Kidney glomerular epithelial cell (primary cell): Measurements from ENCODE around the gene DUSP16.
A peak's percentile ranks its signal among the peaks of the same experiment; 100 is the strongest.
"Not testable (repeated sequence)": the region's sequence is repeated elsewhere in the genome, so short reads cannot be mapped to it uniquely, and the experiment has no call there.

Source experiments
- DNase-seq: peaks from one replicate; lab custom pipeline; 2025; lab: John Stamatoyannopoulos, UW

DUSP16 gene

GRCh38 chr12:12562585-12563261, at the start of gene DUSP16:
TSS of gene DUSP16 (minus strand) at chr12:12562863. CDS start at chr12:12521098, 41,765 bp downstream.
- DNase-seq: peak; percentile 97

- peak; percentile 63 for DNase-seq
These were observed 49.7 kb upstream of the DUSP16 start for GRCh38 chr12:12612358-12612757.

- DNase-seq: peak; percentile 97
These were observed 49.0 kb upstream of the DUSP16 start, which contains the start of gene CREBL2 for GRCh38 chr12:12611512-12612306. TSS of gene CREBL2 (plus strand) at chr12:12611876. CDS start at chr12:12612173, 297 bp downstream.

GRCh38 chr12:12610711-12611110, 48.0 kb upstream of the DUSP16 start:
- no peak for DNase-seq

DNA sequence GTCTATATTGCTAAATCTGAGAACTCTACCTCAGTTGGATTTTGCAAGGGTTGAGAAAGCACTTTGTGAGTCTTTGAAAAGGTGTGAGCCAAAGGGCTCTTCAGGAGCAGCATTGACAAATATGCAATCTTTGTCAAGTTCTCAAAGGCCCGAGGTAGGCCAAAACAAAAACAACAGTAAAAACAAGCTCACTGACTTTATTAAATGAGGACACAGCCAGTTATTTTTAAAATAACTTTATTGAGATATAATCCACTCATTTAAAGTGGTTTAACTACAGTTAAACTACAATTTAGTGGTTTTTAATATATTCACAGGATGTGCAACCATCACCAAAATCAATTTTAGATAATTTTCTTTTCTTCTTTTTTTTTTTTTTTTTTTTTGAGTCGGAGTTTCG, 47.0 kb upstream of the DUSP16 start:
- DNase-seq: no peak

DNA sequence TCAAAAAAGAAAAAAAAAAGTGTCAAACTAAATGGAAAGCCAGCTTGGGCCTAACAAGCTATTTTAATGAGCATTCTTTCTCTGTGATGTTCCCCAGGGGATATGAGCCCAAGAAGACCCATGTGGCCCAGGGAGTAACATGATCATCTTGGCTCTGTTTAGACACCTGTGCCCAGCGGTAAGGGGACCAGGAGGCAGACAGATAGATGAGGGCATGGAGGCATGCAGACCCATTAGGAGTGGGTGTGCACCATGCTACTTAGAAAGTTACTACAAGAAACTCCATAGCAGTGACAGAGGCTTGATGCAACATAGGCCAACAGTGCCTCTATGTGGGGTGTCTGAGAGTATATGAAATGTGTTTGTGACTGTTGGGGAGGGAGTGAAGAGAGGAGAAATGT, 45.9 kb upstream of the DUSP16 start:
- peak; percentile 13 for DNase-seq

GRCh38 chr12:12606781-12607589, 44.3 kb upstream of the DUSP16 start:
- peak; percentile 66 for DNase-seq

DNA sequence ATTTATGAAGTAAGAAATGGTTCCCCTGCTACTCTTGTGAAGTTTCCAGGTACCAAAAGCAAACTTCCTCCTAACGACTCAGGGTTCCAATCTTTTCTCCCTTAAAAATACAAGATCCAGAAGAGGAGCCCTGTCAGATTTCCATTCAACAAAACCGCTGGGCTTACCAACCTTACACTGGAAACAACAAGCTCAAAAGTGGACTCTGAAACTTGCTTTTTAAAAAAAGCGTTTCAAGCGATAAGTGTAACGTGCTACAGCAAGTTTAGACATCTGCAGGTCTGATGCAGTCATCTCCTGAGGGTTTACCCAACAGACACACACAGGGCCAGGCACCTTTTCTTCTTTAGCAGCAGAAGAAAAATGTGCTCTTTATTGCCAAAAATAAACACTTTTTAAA, 42.1 kb upstream of the DUSP16 start:
- no peak for DNase-seq

- no peak for DNase-seq
These were observed 38.0 kb upstream of the DUSP16 start for GRCh38 chr12:12600659-12601058.

- no peak for DNase-seq
These were observed 37.3 kb upstream of the DUSP16 start for GRCh38 chr12:12599750-12600643.

- DNase-seq: no peak
These were observed 36.2 kb upstream of the DUSP16 start for GRCh38 chr12:12598864-12599263.

GRCh38 chr12:12596598-12596997, 33.9 kb upstream of the DUSP16 start:
- not testable (repeated sequence) for DNase-seq

DNA sequence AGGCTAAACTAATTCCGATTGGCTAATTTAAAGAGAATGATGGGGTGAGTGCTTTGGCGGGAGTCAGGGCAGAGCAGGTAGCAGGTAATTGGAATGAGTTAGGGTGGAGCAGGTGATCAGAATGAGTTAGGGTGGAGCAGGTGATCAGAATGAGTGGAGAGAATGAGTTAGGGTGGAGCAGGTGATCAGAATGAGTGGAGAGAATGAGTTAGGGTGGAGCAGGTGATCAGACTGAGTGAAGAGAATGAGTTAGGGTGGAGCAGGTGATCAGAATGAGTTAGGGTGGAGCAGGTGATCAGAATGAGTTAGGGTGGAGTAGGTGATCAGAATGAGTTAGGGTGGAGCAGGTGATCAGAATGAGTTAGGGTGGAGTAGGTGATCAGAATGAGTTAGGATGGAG, 33.3 kb upstream of the DUSP16 start:
- not testable (repeated sequence) for DNase-seq

GRCh38 chr12:12592930-12593329, 30.3 kb upstream of the DUSP16 start:
- DNase-seq: peak; percentile 7

DNA sequence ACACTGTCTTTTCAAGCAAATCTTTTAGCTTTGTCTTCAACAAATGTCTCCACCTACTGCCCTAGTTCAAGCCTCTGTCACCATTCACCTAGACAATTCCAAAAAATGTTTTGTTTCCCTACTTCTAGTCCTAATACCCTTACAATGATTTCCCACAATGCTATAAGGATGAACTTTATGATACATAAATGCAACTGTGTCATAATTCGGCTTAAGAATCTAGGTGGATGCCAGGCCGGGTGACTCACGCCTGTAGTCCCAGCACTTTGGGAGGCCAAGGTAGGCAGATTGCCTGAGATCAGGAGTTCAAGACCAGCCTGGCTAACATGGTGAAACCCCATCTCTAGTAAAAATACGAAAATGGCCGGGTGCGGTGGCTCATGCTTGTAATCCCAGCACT, 28.3 kb upstream of the DUSP16 start:
- DNase-seq: no peak

DNA sequence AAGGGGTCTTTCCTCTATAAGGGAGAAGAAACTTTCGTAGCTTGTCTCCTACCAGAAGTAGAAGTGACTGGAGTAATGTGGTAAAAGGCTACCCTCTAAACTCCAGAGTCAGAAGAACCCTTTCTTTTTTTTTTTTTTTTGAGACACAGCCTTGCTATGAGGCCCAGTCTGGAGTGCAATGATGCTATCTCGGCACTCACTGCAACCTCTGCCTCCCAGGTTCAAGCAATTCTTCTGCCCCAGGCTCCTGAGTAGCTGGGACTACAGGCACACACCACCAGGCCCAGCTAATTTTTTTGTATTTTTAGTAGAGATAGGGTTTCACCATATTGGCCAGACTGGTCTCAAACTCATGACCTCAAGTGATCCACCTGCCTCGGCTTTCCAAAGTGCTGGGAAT, 25.8 kb upstream of the DUSP16 start:
- not testable (repeated sequence) for DNase-seq

DNA sequence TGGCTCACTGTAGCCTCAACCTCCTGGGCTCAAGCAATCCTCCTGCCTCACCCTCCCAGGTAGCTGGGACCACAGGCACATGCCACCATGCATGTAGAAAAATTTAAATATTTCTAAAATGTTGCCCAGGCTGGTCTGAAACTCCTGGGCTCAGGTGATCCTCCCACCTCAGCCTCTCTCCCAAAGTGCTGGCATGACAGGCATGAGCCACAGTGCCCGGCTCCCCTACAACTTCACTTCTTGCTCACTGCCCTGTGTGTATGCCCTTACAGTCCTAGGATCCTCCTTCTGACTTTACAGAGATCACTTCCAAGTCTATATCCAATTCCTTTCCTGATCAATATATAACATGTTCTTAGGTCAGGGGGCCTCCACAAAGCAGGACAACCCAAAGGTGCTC, 25.2 kb upstream of the DUSP16 start:
- no peak for DNase-seq

- DNase-seq: no peak
These were observed 24.4 kb upstream of the DUSP16 start for GRCh38 chr12:12586879-12587675.

DNA sequence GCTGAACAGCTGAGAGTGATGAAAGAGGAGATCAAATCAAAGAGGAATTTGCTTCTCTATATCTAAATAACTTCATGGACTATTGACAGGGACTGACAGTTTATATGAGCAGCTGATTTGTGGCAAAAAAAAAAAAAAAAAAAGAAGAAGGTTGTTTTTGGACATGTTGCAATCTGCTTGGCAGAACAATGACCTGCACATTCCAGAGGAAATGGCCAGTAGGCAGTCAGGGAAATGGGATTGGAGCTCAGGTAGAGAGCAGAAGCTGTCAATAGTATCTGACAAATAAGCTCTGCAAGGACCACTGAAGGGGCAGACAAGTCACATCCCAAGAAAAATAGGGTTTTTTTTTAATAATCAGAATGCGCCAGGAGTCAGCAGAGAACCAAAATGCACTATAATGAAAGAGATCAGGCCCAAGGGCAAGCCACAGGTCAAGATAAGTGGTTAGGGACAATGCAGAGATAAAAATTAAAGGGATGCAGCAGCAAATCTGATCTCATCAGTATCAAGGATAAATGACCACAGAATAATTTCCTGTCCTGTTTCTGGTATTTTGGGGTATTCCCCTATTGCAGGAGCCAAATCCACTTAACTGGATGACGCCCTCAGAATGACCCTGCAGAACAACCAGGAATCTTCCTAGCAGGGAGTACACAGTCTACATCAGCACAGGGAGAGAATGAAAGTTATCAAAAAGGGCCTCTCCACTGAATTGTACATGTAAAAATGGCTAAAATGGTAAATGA, 22.6 kb upstream of the DUSP16 start:
- DNase-seq: peak; percentile 38
